ENCODE results near the gene CCDC149. TPM values are rescaled to one million over a fixed set of nuclear protein-coding genes. Genes with fewer than 3 reads are reported as not detected.

CCDC149 gene
- total and polyA plus RNA-seq, 11 donors: 5.8 to 14.7 (median 9.9) TPM

DNA sequence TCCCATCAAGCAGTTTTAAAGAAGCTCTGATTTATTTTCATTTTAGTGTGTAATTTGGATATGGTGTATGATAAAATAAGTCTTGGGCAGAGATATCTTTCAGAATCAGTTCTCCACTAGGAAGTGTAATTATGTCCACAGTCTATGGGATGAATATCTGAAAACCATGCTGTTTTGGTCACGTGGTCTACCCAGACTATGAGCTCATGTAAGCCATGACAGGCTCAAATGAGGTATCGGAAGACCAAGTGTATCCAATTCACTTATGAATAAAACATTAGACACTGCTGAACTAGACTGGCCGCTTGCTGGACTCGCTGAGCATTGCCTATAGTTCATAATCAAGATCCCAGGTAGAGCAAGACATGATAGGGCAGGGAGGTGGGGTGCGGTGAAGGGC is 66.9 kb downstream of the CCDC149 start:
- no peak overlapping the region for H3K4me3 ChIP-seq
- ATAC-seq (no peak), DNase-seq (no peak)
- no peaks in the 10 kb centered on the region for H3K9me3 ChIP-seq
- intact Hi-C loops (cut with DNase I): loop anchor here in 1 of 10 donors (1.0 kb wide), 1 partner anchor 25 kb away; no protein-coding TSS in a partner anchor
- H3K27ac ChIP-seq: no peak overlapping the region
- H3K36me3 ChIP-seq: peaks cover 0 to 16% (median 0%) of the 10 kb centered on the region in 9 donors
- H3K4me1 ChIP-seq: peaks cover 0 to 9% (median 0%) of the 10 kb centered on the region in 12 donors
- no peak for TF ChIP-seq POLR2A (IDR thresholded peaks at IDR 0.05)
- TF ChIP-seq, protein P1, sequence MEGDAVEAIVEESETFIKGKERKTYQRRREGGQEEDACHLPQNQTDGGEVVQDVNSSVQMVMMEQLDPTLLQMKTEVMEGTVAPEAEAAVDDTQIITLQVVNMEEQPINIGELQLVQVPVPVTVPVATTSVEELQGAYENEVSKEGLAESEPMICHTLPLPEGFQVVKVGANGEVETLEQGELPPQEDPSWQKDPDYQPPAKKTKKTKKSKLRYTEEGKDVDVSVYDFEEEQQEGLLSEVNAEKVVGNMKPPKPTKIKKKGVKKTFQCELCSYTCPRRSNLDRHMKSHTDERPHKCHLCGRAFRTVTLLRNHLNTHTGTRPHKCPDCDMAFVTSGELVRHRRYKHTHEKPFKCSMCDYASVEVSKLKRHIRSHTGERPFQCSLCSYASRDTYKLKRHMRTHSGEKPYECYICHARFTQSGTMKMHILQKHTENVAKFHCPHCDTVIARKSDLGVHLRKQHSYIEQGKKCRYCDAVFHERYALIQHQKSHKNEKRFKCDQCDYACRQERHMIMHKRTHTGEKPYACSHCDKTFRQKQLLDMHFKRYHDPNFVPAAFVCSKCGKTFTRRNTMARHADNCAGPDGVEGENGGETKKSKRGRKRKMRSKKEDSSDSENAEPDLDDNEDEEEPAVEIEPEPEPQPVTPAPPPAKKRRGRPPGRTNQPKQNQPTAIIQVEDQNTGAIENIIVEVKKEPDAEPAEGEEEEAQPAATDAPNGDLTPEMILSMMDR (IDR thresholded peaks at IDR 0.05): no peak
- no peaks in the 10 kb centered on the region for H3K27me3 ChIP-seq
- WGBS, 4 donors: 95 to 97% (median 97%) methylated on average over 5 of the region's 5 CpGs

GRCh38 chr4:24845132-24845531 is 67.7 kb downstream of the CCDC149 start:
- no peak overlapping the region for H3K4me3 ChIP-seq
- no peaks in the 10 kb centered on the region for H3K27me3 ChIP-seq
- WGBS, 4 donors: 96 to 97% (median 96%) methylated on average over 8 of the region's 8 CpGs
- no peak for ATAC-seq
- H3K27ac ChIP-seq: no peak overlapping the region
- TF ChIP-seq POLR2A (IDR thresholded peaks at IDR 0.05): no peak
- TF ChIP-seq, protein P1 (IDR thresholded peaks at IDR 0.05): no peak
- H3K4me1 ChIP-seq: peaks cover 0 to 5% (median 0%) of the 10 kb centered on the region in 12 donors
- no peak for DNase-seq
- intact Hi-C loops (cut with DNase I): no loop called here
- peaks cover 0 to 18% (median 0%) of the 10 kb centered on the region in 9 donors for H3K36me3 ChIP-seq
- no peaks in the 10 kb centered on the region for H3K9me3 ChIP-seq

DNA sequence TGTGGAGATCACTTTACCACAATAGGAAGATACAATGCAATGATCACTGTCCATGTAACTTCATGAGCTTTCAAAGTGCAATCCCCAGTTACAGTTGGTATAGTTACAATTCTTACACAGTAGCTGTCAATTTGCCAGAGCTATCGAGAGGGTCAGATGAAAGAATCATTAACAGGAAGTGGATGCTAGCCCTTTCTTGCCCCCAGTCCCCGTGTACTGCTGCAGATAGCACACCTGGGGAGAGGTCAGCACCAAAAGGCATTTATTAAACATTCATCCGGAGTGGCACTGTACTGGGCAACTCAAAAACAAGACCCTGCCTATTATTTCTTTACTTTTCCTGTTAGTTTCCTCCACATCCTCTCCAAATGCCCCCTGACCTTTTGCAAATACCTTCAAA is 69.7 kb downstream of the CCDC149 start:
- H3K9me3 ChIP-seq: no peaks in the 10 kb centered on the region
- no peak for TF ChIP-seq POLR2A (IDR thresholded peaks at IDR 0.05)
- TF ChIP-seq, protein P1 (IDR thresholded peaks at IDR 0.05): no peak
- no peak overlapping the region for H3K4me3 ChIP-seq
- 57 to 71% (median 64%) methylated on average over 3 of the region's 3 CpGs for WGBS, 4 donors
- intact Hi-C loops (cut with DNase I): no loop called here
- no peak overlapping the region for H3K27ac ChIP-seq
- ATAC-seq (no peak), DNase-seq (no peak)
- H3K4me1 ChIP-seq: peaks cover 0 to 5% (median 0%) of the 10 kb centered on the region in 12 donors
- H3K27me3 ChIP-seq: no peaks in the 10 kb centered on the region
- H3K36me3 ChIP-seq: peaks cover 0 to 21% (median 0%) of the 10 kb centered on the region in 9 donors

DNA sequence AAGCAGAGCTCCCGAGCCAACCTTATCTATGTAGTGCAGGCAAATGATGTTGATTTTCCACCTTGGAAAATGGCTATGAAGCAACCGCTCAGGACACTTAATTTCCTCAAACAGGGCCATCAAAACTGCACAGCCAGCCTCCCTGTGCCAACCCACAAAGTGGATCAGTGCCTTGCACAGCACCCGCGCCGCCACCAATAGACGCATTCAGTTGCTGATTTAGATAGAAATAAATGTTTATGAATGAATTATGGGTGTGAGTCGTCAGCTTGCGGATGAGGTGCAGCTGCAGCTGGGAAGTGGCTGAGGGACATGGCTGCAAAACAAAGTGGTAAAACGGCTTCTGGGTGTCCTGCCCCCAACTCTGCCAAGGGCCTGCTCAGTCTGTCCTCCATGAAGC is 70.5 kb downstream of the CCDC149 start:
- WGBS, 4 donors: 95 to 96% (median 95%) methylated on average over 9 of the region's 9 CpGs
- peaks cover 0 to 25% (median 3%) of the 10 kb centered on the region in 9 donors for H3K36me3 ChIP-seq
- intact Hi-C loops (cut with DNase I): no loop called here
- TF ChIP-seq, protein P1 (IDR thresholded peaks at IDR 0.05): no peak
- TF ChIP-seq POLR2A (IDR thresholded peaks at IDR 0.05): no peak
- DNase-seq (no peak), ATAC-seq (no peak)
- no peak overlapping the region for H3K4me3 ChIP-seq
- H3K27me3 ChIP-seq: no peaks in the 10 kb centered on the region
- peaks cover 0 to 5% (median 0%) of the 10 kb centered on the region in 12 donors for H3K4me1 ChIP-seq
- H3K9me3 ChIP-seq: no peaks in the 10 kb centered on the region
- no peak overlapping the region for H3K27ac ChIP-seq

Data from heart left ventricle (tissue), 16 donors.